IMR-90 (cell line): ENCODE data around the gene NAA38. TPM values are rescaled to one million over a fixed set of nuclear protein-coding genes. Genes with fewer than 3 reads are reported as not detected.
A peak's percentile ranks its signal among the peaks of the same experiment; 100 is the strongest.

ENCODE experiments used
- ATAC-seq: fragments of 200-7000 bp; cut with Tn5 transposase; 2 replicates; pipeline ENCODE4 v1.9.1; 2020; ENCODE audit warnings: low read depth, mild to moderate bottlenecking, moderate library complexity
- BruUV-seq: library from RNA; stranded (reverse); fragments of 400-500 nt; replicated peaks from 2 replicates; lab custom pipeline; 2021; lab: Mats Ljungman, UMichigan
- CTCF ChIA-PET: fragments of 300-600 bp; formaldehyde crosslinking; extraction: SDS; loops from one replicate; lab custom pipeline; 2021; ENCODE audit warnings: antibody characterized with exemption; lab: Yijun Ruan, JAX
- POLR2A ChIA-PET: fragments of 300-600 bp; sonication (Branson Sonifier 250); formaldehyde crosslinking; loops from one replicate; lab custom pipeline; 2022; ENCODE audit warnings: antibody characterized with exemption; ENCODE audit not compliant: unreplicated experiment; lab: Charles Lee
- DNase-seq: peaks from one replicate; pipeline ENCODE4 v3.0.0; 2013
- H2AFZ ChIP-seq: replicated peaks from 2 replicates; pipeline ENCODE3; 2013; ENCODE audit warnings: low read length, mild to moderate bottlenecking; ENCODE audit not compliant: poor library complexity
- H2AK5ac ChIP-seq: 2 replicates; pipeline ENCODE4 v1.6.1; 2013; ENCODE audit warnings: low read depth, low read length, inconsistent platforms
- H2AK9ac ChIP-seq: replicated peaks from 2 replicates; pipeline ENCODE3; 2013; ENCODE audit warnings: mild to moderate bottlenecking, low read depth, low read length, moderate library complexity; ENCODE audit not compliant: poor library complexity
- H2BK120ac ChIP-seq: 2 replicates; pipeline ENCODE4 v1.6.1; 2013; ENCODE audit warnings: low read depth, low read length, inconsistent platforms
- H2BK15ac ChIP-seq: 3 replicates; pipeline ENCODE4 v1.6.1; 2013; ENCODE audit warnings: low read depth, low read length, inconsistent platforms
- H2BK20ac ChIP-seq: 2 replicates; pipeline ENCODE4 v1.6.1; 2013; ENCODE audit warnings: low read depth, mild to moderate bottlenecking, inconsistent platforms, low read length, moderate library complexity
- H2BK5ac ChIP-seq: 2 replicates; pipeline ENCODE4 v1.6.1; 2013; ENCODE audit warnings: mild to moderate bottlenecking, low read depth, low read length, inconsistent platforms; ENCODE audit not compliant: poor library complexity, severe bottlenecking
- H3K14ac ChIP-seq: replicated peaks from 2 replicates; pipeline ENCODE4 v1.6.1; 2013; ENCODE audit warnings: low read depth, low read length, inconsistent platforms
- H3K18ac ChIP-seq: 2 replicates; pipeline ENCODE4 v1.6.1; 2013; ENCODE audit warnings: low read depth, low read length, control low read depth
- H3K23ac ChIP-seq: 2 replicates; pipeline ENCODE4 v1.6.1; 2013; ENCODE audit warnings: low read depth, low read length, inconsistent platforms
- H3K27ac ChIP-seq: 2 replicates; pipeline ENCODE4 v1.5.1; 2013; ENCODE audit warnings: mild to moderate bottlenecking, control low read depth, low read length; ENCODE audit not compliant: insufficient read depth
- H3K27me3 ChIP-seq: 2 replicates; pipeline ENCODE4 v1.6.1; 2013; ENCODE audit warnings: low read length; ENCODE audit not compliant: control insufficient read depth, insufficient read depth
- H3K36me3 ChIP-seq: 2 replicates; pipeline ENCODE4 v1.6.1; 2013; ENCODE audit warnings: low read length, mixed read lengths; ENCODE audit not compliant: control insufficient read depth, insufficient read depth
- H3K4ac ChIP-seq: 2 replicates; pipeline ENCODE4 v1.6.1; 2013; ENCODE audit warnings: low read depth, low read length, inconsistent platforms
- H3K4me1 ChIP-seq: 2 replicates; pipeline ENCODE4 v1.6.1; 2013; ENCODE audit warnings: low read length, mixed read lengths; ENCODE audit not compliant: control insufficient read depth, insufficient read depth
- H3K4me2 ChIP-seq: 2 replicates; pipeline ENCODE4 v1.6.1; 2013; ENCODE audit warnings: low read depth, mild to moderate bottlenecking, control low read depth, low read length, moderate library complexity
- H3K4me3 ChIP-seq: 2 replicates; pipeline ENCODE4 v1.5.1; 2013; ENCODE audit warnings: low read depth, mild to moderate bottlenecking, control low read depth, low read length, moderate library complexity; ENCODE audit not compliant: insufficient read depth
- H3K56ac ChIP-seq: 2 replicates; pipeline ENCODE4 v1.6.1; 2013; ENCODE audit warnings: low read length, inconsistent platforms; ENCODE audit not compliant: insufficient read depth; ENCODE audit errors: extremely low read depth
- H3K79me1 ChIP-seq, 2 experiments: 2 replicates each; pipeline ENCODE4 v1.6.1; 2013; ENCODE audit warnings: low read length in 2 of 2, inconsistent platforms in 1 of 2, low read depth in 1 of 2
- H3K9ac ChIP-seq: 2 replicates; pipeline ENCODE4 v1.6.1; 2013; ENCODE audit warnings: low read depth, low read length, control low read depth
- H3K9me1 ChIP-seq: 2 replicates; pipeline ENCODE4 v1.6.1; 2013; ENCODE audit warnings: low read length, inconsistent platforms; ENCODE audit not compliant: insufficient read depth
- H3K9me3 ChIP-seq: 2 replicates; pipeline ENCODE4 v1.6.1; 2013; ENCODE audit warnings: low read length; ENCODE audit not compliant: control insufficient read depth, insufficient read depth
- H4K20me1 ChIP-seq: 2 replicates; pipeline ENCODE4 v1.6.1; 2013; ENCODE audit warnings: low read length, inconsistent platforms; ENCODE audit not compliant: insufficient read depth
- H4K5ac ChIP-seq: 2 replicates; pipeline ENCODE4 v1.6.1; 2013; ENCODE audit warnings: mild to moderate bottlenecking, low read depth, low read length, control low read depth
- H4K8ac ChIP-seq, 2 experiments: 2 replicates each; pipeline ENCODE4 v1.6.1; 2013; ENCODE audit warnings: low read depth in 2 of 2, low read length in 2 of 2, control low read depth in 1 of 2, inconsistent platforms in 1 of 2
- H4K91ac ChIP-seq: 2 replicates; pipeline ENCODE4 v1.6.1; 2013; ENCODE audit warnings: low read depth, low read length, inconsistent platforms; ENCODE audit not compliant: insufficient read depth
- BHLHE40 ChIP-seq: fragments of 150-350 bp; IDR thresholded peaks from 2 replicates; pipeline ENCODE4 v1.6.1; 2016; ENCODE audit warnings: mild to moderate bottlenecking, low read depth, low read length
- CHD1 ChIP-seq: IDR thresholded peaks from 2 replicates; pipeline ENCODE4 v1.6.1; 2012; ENCODE audit warnings: low read depth, low read length, improper control_type of control experiment
- RCOR1 ChIP-seq: IDR thresholded peaks from 2 replicates; pipeline ENCODE4 v1.6.1; 2012; ENCODE audit warnings: mild to moderate bottlenecking, low read length, improper control_type of control experiment; ENCODE audit not compliant: insufficient replicate concordance
- RFX5 ChIP-seq: IDR thresholded peaks from 2 replicates; pipeline ENCODE4 v1.8.0; 2012; ENCODE audit warnings: low read depth, mild to moderate bottlenecking, low read length, moderate library complexity
- SMC3 ChIP-seq: fragments of 150-350 bp; IDR thresholded peaks from 2 replicates; pipeline ENCODE4 v1.6.1; 2016; ENCODE audit warnings: low read depth, mild to moderate bottlenecking, antibody characterized with exemption, low read length, moderate library complexity
- WGBS, 2 experiments: methylation state at CpG; one replicate each; pipeline versions ENCODE4 v1.1.5 to v1.1.7; 2013; ENCODE audit warnings: missing lambda C conversion rate in 2 of 2; ENCODE audit not compliant: insufficient read length in 1 of 2; ENCODE audit errors: extremely low coverage in 2 of 2; 5-methylcytosine and 5-hydroxymethylcytosine counted together
- dilution Hi-C: fragments of 300-500 bp; cut with HindIII; formaldehyde crosslinking; loops from one replicate; pipeline ENCODE4 v1.14.3; 2018; ENCODE audit warnings: low sequenced_read_pairs; ENCODE audit not compliant: unreplicated experiment
- in situ Hi-C: fragments of 300-500 bp; cut with MboI; formaldehyde crosslinking; loops from 3 replicates; pipeline ENCODE4 v1.14.3; 2019; ENCODE audit warnings: low sequenced_read_pairs, inconsistent platforms, mixed read lengths
- intact Hi-C: fragments of 100-400 bp; cut with micrococcal nuclease; formaldehyde crosslinking; loops from 2 replicates; pipeline ENCODE4 v1.10.0; 2022
- polyA plus RNA-seq, 3 experiments: library from polyadenylated mRNA; depleted of rRNA; stranded (reverse); fragments of >200 nt; gene quantifications; 2 replicates each; pipeline ENCODE4 v1.2.3, GENCODE V29; 2012; ENCODE audit warnings: low replicate concordance in 1 of 3
- total RNA-seq: library from RNA; depleted of rRNA; stranded (reverse); fragments of >200 nt; gene quantifications from 2 replicates; pipeline ENCODE4 v1.2.3, GENCODE V29; 2012

The NAA38 gene
- total and polyA plus RNA-seq, 2 of the 4 experiments (the other 2 are of a cell fraction), result 40.7 to 76.8 TPM

DNA sequence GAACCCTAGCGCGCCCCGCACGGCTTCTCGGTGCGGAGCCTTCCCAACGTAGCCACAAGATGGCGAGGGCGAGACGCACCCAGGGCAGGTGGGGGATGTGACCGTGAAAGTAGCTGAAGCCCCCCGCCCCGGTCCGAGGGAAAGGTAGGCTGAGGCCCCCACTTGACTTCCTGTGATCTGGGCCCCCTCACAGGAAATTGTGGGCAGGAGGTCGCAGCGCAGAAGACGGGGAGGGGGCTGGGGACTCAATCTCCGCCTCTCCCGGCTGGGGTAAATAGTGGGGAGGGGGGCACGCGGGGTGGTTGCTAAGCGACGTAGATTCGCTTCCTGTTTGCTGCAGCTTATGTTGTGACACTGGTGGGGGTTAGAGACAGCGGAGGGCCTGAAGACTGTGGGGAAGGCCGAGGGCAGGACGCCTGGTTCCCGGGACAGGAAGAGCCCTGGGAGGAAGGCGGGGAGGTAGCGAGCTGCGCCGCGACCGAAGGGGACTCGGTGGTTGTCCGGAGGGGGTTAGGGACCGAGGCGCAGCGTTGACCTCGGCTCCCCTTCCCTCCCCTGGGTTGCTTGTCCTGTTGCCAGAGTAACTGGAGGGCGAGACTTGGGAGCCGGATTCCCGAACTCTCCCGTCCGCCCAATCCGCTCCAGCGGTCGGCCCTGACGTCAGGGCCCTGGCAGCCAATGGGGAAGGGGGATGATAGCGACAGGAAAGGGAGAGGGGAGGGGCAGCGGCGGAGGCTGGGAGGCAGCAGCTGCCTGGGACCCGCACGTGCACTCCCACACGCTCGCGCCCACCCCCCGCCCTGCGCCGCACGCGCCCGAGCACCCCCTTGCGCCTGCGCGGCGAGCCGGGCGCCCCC lies 22.2 kb downstream of the NAA38 start (continued):
- peak; percentile 60; the same call in 1 of the 2 replicates for TF ChIP-seq RFX5
- peak; percentile 100 for TF ChIP-seq BHLHE40
- peak; percentile 66 for TF ChIP-seq SMC3
- peak; percentile 72; the same call in 1 of the 2 replicates for TF ChIP-seq CHD1

DNA sequence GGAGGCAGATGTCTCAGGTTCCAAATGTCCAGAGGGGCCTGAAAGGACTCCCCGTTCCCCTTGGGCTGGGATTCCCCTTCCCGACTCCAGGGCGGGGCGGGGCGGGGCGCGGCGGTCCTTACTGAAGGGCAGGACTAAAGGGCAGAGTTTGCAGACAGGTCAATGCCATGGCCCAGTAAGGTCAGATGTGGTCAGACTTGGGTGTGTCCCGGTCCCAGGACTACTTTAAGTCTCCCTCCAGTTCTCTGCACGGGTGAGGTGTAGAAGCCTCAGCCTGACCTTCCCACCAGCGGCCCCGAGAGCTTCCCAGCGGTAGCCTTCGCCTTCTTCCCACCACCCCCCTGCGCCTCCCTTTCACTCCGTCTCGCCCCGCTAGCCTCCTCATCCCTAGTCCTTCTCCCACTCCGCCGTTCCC lies 22.8 kb downstream of the NAA38 start:
- no TSS peak for BruUV-seq
- Histone ChIP-seq H3K79me1 (peaks cover 5 to 34% of the 10 kb centered on the region in 2 experiments; a peak in 3 of 4 replicates), H4K8ac (peak overlapping the region in 1 of 2 experiments; percentile 49; a peak in 1 of 4 replicates), H4K5ac (no peak overlapping the region; the same call in 1 of the 2 replicates), H2AK9ac (peak overlapping the region; percentile 91), H3K9ac (peak overlapping the region; percentile 53), H3K56ac (0 out of 2 replicates have a peak overlapping the region, but pooled peaks have one; percentile 13), H3K4me3 (peak overlapping the region; percentile 58), H2AK5ac (peak overlapping the region; percentile 75), H3K18ac (no peak overlapping the region), H2AFZ (peak overlapping the region; percentile 98), H3K36me3 (no peaks in the 10 kb centered on the region), H3K9me1 (peaks cover 9% of the 10 kb centered on the region; the same call in 1 of the 2 replicates), H3K4me2 (peak overlapping the region; percentile 91), H3K9me3 (no peaks in the 10 kb centered on the region), H4K91ac (peak overlapping the region; percentile 62; the same call in 1 of the 2 replicates), H3K14ac (no peak overlapping the region), H3K4me1 (peaks cover 15% of the 10 kb centered on the region), H2BK5ac (peak overlapping the region; percentile 81), H4K20me1 (peaks cover 17% of the 10 kb centered on the region), H2BK120ac (no peak overlapping the region), H2BK20ac (no peak overlapping the region), H3K23ac (peak overlapping the region; percentile 23; the same call in 1 of the 2 replicates), H3K27ac (peak overlapping the region; percentile 73), H2BK15ac (no peak overlapping the region), H3K4ac (peak overlapping the region; percentile 41; the same call in 1 of the 2 replicates), H3K27me3 (peaks cover 4% of the 10 kb centered on the region)
- dilution Hi-C loops (no loop called here), intact Hi-C loops (no loop called here), in situ Hi-C loops (no loop called here)
- no CpG with 5 or more reads among the region's 20 CpGs for WGBS, 2 experiments
- CTCF ChIA-PET, result interaction anchor here (0.7 kb wide), 2 partner anchors 23 to 26 kb away, joined by 3 read pairs; partner anchors contain the start of gene NAA38
- DNase-seq (no peak), ATAC-seq (no peak)
- POLR2A ChIA-PET, result no interaction called here
- TF ChIP-seq BHLHE40 (0 out of 2 replicates have a peak, but pooled peaks have one; percentile 1), RCOR1 (no peak)
